ENCODE measurements around the gene SLC22A3. TPM values are rescaled to one million over a fixed set of nuclear protein-coding genes. Genes with fewer than 3 reads are reported as not detected.

Gene SLC22A3
- total and polyA plus RNA-seq, 2 experiments from 2014 or later: 34.9 to 40.3 TPM

DNA sequence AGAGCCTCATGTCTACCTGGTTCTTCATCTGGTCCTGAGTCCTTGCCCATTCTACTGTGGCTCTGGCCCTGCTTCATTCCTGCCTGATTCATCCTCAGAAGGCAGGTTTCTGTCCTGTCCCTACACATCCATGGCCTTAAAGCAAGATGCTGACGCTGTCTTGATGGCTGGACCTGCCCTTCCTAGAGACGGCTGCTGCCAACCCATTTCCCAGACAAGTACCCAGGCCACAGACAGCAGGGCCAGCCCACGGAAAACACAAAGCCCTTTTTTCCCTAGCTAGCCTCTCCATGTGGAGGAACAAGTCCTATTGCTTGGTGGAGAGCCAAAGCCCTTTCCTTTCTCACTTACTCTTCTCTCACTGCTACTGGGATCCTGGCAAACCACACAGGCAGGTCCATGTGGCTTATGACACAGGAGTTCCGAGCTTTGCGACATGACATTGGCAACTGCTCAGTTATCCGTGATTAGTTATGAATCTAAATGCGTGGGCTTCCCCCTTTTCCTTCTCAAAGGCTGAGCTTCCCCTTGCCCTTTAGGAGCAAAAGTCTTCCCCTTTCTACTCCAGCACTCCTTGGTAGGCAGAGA, 72.9 kb downstream of the SLC22A3 start:
- WGBS (ENCODE audit: low lambda C conversion rate, missing lambda C conversion rate): 93% methylated on average over 7 of the region's 7 CpGs
- no peak for DNase-seq (ENCODE audit: low spot score)
- no peaks in the 10 kb centered on the region for H3K4me1 ChIP-seq (ENCODE audit: insufficient read depth)
- no peaks in the 10 kb centered on the region for H3K9me3 ChIP-seq (ENCODE audit: low read depth)
- no peak for TF ChIP-seq EZH2phosphoT487 (IDR thresholded peaks at IDR 0.05; ENCODE audit: low read depth, severe bottlenecking, unreplicated experiment)
- TF ChIP-seq, protein P1, sequence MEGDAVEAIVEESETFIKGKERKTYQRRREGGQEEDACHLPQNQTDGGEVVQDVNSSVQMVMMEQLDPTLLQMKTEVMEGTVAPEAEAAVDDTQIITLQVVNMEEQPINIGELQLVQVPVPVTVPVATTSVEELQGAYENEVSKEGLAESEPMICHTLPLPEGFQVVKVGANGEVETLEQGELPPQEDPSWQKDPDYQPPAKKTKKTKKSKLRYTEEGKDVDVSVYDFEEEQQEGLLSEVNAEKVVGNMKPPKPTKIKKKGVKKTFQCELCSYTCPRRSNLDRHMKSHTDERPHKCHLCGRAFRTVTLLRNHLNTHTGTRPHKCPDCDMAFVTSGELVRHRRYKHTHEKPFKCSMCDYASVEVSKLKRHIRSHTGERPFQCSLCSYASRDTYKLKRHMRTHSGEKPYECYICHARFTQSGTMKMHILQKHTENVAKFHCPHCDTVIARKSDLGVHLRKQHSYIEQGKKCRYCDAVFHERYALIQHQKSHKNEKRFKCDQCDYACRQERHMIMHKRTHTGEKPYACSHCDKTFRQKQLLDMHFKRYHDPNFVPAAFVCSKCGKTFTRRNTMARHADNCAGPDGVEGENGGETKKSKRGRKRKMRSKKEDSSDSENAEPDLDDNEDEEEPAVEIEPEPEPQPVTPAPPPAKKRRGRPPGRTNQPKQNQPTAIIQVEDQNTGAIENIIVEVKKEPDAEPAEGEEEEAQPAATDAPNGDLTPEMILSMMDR (IDR thresholded peaks at IDR 0.05; ENCODE audit: poor library complexity): no peak
- no peak for TF ChIP-seq EZH2 (IDR thresholded peaks at IDR 0.05; ENCODE audit: borderline replicate concordance)
- H3K27ac ChIP-seq: no peak overlapping the region
- H4K20me1 ChIP-seq (ENCODE audit: insufficient read depth, poor library complexity, severe bottlenecking): no peaks in the 10 kb centered on the region
- no peaks in the 10 kb centered on the region for H3K9me2 ChIP-seq (replicated peaks; ENCODE audit: insufficient read depth)
- no peak overlapping the region for H3K4me3 ChIP-seq
- H2AFZ ChIP-seq: no peak overlapping the region
- H3K79me2 ChIP-seq: no peaks in the 10 kb centered on the region
- no peaks in the 10 kb centered on the region for H3K36me3 ChIP-seq (replicated peaks; ENCODE audit: insufficient read depth, low read depth)
- H3K27me3 ChIP-seq: no peaks in the 10 kb centered on the region
- H3K4me2 ChIP-seq: no peak overlapping the region

DNA sequence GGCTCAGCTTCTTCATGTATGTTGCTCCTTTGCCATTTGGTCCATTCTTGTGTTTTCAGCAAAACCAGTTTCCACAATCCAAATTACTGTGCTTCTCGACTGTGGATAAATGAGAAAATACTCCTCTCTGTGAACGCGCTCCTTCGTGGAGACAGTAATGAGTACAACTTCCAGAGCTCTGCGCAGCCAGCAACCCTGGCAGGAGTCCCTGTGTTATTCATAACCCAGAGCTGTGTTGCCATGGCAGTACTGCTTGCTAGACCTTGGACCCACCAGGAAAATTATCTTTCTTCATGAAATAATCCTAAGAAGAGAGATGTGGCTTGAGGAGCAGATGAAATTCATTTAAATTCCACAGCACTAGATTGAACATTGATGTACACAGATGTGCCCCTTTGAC, 73.7 kb downstream of the SLC22A3 start:
- no peak overlapping the region for H3K27ac ChIP-seq
- TF ChIP-seq EZH2phosphoT487 (IDR thresholded peaks at IDR 0.05; ENCODE audit: low read depth, severe bottlenecking, unreplicated experiment) (no peak), EZH2 (IDR thresholded peaks at IDR 0.05; ENCODE audit: borderline replicate concordance) (no peak)
- TF ChIP-seq, protein P1 (IDR thresholded peaks at IDR 0.05; ENCODE audit: poor library complexity): no peak
- no peaks in the 10 kb centered on the region for H3K27me3 ChIP-seq
- H3K9me2 ChIP-seq (replicated peaks; ENCODE audit: insufficient read depth): no peaks in the 10 kb centered on the region
- no peaks in the 10 kb centered on the region for H3K36me3 ChIP-seq (replicated peaks; ENCODE audit: insufficient read depth, low read depth)
- H3K4me2 ChIP-seq: no peak overlapping the region
- no peaks in the 10 kb centered on the region for H3K79me2 ChIP-seq
- H3K9me3 ChIP-seq (ENCODE audit: low read depth): no peaks in the 10 kb centered on the region
- no peaks in the 10 kb centered on the region for H4K20me1 ChIP-seq (ENCODE audit: insufficient read depth, poor library complexity, severe bottlenecking)
- 94% methylated on average over 5 of the region's 5 CpGs for WGBS (ENCODE audit: low lambda C conversion rate, missing lambda C conversion rate)
- no peak overlapping the region for H3K4me3 ChIP-seq
- no peak overlapping the region for H2AFZ ChIP-seq
- DNase-seq (ENCODE audit: low spot score): no peak
- H3K4me1 ChIP-seq (ENCODE audit: insufficient read depth): no peaks in the 10 kb centered on the region

DNA sequence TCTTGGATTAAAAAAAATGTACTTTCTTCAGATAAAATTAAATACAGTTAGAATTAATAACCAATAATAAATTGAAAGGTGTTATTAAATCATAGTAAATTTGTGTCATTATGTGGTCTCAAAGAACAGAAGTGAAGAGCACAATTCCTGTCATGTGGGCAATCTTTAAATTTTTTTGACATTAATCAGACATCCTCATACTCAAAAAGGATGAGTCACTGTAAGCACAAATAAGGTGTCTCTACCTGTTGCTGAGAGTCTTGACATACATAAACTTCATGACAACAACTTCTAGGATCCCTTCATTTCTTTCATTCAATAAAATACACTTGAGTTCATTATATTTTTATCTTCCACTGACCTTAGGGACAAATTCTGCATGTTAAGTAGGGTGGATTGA, 76.1 kb downstream of the SLC22A3 start:
- H3K4me3 ChIP-seq: no peak overlapping the region
- H2AFZ ChIP-seq: no peak overlapping the region
- no peaks in the 10 kb centered on the region for H3K27me3 ChIP-seq
- peaks cover 5% of the 10 kb centered on the region for H3K4me1 ChIP-seq (ENCODE audit: insufficient read depth)
- no peak for DNase-seq (ENCODE audit: low spot score)
- no peaks in the 10 kb centered on the region for H4K20me1 ChIP-seq (ENCODE audit: insufficient read depth, poor library complexity, severe bottlenecking)
- H3K79me2 ChIP-seq: no peaks in the 10 kb centered on the region
- no peak overlapping the region for H3K27ac ChIP-seq
- no peaks in the 10 kb centered on the region for H3K9me2 ChIP-seq (replicated peaks; ENCODE audit: insufficient read depth)
- H3K9me3 ChIP-seq (ENCODE audit: low read depth): no peaks in the 10 kb centered on the region
- no peak for TF ChIP-seq EZH2 (IDR thresholded peaks at IDR 0.05; ENCODE audit: borderline replicate concordance)
- TF ChIP-seq, protein P1 (IDR thresholded peaks at IDR 0.05; ENCODE audit: poor library complexity): no peak
- no peak for TF ChIP-seq EZH2phosphoT487 (IDR thresholded peaks at IDR 0.05; ENCODE audit: low read depth, severe bottlenecking, unreplicated experiment)
- no peak overlapping the region for H3K4me2 ChIP-seq
- H3K36me3 ChIP-seq (replicated peaks; ENCODE audit: insufficient read depth, low read depth): no peaks in the 10 kb centered on the region

DNA sequence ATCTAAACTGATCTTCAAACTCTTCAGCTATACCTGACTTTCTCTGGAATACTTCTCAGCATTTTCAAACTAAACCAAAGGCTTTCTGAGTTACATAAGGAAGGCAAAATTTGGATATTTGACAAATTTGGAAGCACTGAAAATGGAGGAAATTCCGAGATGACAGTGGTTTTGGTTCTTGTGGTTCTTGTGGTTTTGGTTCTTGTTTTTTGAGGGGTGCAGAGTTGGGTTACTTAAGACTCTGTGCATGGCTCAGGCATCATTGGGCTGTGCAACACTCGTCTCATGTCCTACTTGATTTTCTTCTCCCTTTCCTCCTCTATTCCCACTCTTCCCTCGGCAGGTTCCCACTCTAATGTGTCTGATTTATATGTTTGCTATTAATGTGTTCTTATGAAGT, 78.0 kb downstream of the SLC22A3 start:
- H3K9me2 ChIP-seq (replicated peaks; ENCODE audit: insufficient read depth): no peaks in the 10 kb centered on the region
- no peaks in the 10 kb centered on the region for H3K9me3 ChIP-seq (ENCODE audit: low read depth)
- H4K20me1 ChIP-seq (ENCODE audit: insufficient read depth, poor library complexity, severe bottlenecking): no peaks in the 10 kb centered on the region
- H2AFZ ChIP-seq: no peak overlapping the region
- DNase-seq (ENCODE audit: low spot score): no peak
- H3K27ac ChIP-seq: no peak overlapping the region
- H3K4me2 ChIP-seq: no peak overlapping the region
- H3K4me1 ChIP-seq (ENCODE audit: insufficient read depth): peaks cover 8% of the 10 kb centered on the region
- TF ChIP-seq EZH2 (IDR thresholded peaks at IDR 0.05; ENCODE audit: borderline replicate concordance) (no peak), EZH2phosphoT487 (IDR thresholded peaks at IDR 0.05; ENCODE audit: low read depth, severe bottlenecking, unreplicated experiment) (no peak)
- TF ChIP-seq, protein P1 (IDR thresholded peaks at IDR 0.05; ENCODE audit: poor library complexity): no peak
- WGBS (ENCODE audit: low lambda C conversion rate, missing lambda C conversion rate): 94% methylated on average over 3 of the region's 3 CpGs
- no peaks in the 10 kb centered on the region for H3K36me3 ChIP-seq (replicated peaks; ENCODE audit: insufficient read depth, low read depth)
- no peak overlapping the region for H3K4me3 ChIP-seq
- no peaks in the 10 kb centered on the region for H3K27me3 ChIP-seq
- H3K79me2 ChIP-seq: no peaks in the 10 kb centered on the region

Measured in hepatocyte (in vitro differentiated cells).